HG02642 (cell line): ENCODE results near the gene DOCK6.

Experiments
- ATAC-seq: cut with Tn5 transposase; IDR thresholded peaks from one replicate; pipeline ENCODE4 v1.9.1; 2021; ENCODE audit warnings: mild to moderate bottlenecking; ENCODE audit not compliant: unreplicated experiment, poor library complexity

Gene DOCK6

DNA sequence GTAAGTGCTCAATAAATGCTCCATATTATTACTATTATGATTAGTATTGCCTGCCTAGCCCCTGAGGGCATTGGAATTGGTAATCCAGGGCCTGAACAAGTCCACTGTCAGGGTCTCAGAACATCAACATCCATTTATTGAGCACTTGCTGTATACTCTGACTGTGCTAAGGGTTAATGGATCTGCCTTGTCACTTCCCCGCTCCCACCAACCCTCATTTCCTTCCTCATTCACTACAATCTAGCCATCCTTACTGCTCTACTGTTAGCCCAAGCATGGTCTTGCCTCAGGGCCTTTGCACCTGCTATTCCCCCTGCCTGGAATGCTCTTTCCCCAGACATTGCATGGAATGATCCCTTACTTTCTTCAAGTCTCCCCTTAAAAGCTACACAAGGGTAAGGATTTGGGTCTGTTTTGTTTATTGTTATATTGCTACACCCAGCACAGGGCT is 35.6 kb downstream of the DOCK6 start:
- no peak for ATAC-seq

GRCh38 chr19:11225815-11226214 is 36.5 kb downstream of the DOCK6 start:
- ATAC-seq = no peak

GRCh38 chr19:11225172-11225571 is 37.2 kb downstream of the DOCK6 start:
- no peak for ATAC-seq

GRCh38 chr19:11224429-11224828 is 37.9 kb downstream of the DOCK6 start:
- ATAC-seq = no peak

GRCh38 chr19:11223200-11223599 is 39.1 kb downstream of the DOCK6 start:
- no peak for ATAC-seq

- no peak for ATAC-seq
Observed at GRCh38 chr19:11221082-11221598, 41.2 kb downstream of the DOCK6 start.

- no peak for ATAC-seq
Observed at GRCh38 chr19:11214387-11214786, 47.9 kb downstream of the DOCK6 start.

DNA sequence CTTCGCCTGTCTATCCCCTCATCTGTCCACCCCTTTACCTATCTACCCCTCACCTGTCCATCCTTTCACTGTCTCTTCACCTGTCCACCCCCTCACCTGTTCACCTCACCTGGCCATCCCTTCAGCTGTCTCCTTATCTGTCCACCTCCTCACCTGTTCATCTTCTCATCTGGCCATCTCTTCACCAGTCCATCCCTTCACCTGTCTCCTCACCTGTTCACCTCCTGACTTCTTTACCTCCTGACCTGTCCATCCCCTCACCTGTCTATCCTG is 51.7 kb downstream of the DOCK6 start:
- no peak for ATAC-seq

- no peak for ATAC-seq
Observed at GRCh38 chr19:11209839-11210655, 52.3 kb downstream of the DOCK6 start.

- ATAC-seq = no peak
Observed at GRCh38 chr19:11208561-11209471, 53.5 kb downstream of the DOCK6 start.

- no peak for ATAC-seq
Observed at GRCh38 chr19:11205939-11206570, 56.3 kb downstream of the DOCK6 start.

DNA sequence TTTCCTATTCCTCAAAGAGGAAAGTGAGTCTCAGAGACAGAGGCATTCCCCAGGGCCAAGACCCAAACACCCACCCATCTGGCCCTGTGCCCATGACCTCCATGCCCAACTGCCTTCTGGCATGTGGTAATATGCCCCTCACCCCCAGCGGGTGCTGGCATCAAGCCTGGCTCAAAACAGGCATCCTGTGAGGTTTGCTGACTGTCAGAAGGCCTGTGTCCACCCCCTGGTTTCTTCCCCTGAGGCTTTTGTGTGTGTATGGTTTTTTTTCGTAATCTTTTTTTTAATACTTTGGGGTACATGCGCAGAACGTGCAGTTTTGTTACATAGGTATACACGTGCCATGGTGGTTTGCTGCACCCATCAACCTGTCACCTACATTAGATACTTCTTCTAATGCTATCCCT is 57.4 kb downstream of the DOCK6 start:
- no peak for ATAC-seq

DNA sequence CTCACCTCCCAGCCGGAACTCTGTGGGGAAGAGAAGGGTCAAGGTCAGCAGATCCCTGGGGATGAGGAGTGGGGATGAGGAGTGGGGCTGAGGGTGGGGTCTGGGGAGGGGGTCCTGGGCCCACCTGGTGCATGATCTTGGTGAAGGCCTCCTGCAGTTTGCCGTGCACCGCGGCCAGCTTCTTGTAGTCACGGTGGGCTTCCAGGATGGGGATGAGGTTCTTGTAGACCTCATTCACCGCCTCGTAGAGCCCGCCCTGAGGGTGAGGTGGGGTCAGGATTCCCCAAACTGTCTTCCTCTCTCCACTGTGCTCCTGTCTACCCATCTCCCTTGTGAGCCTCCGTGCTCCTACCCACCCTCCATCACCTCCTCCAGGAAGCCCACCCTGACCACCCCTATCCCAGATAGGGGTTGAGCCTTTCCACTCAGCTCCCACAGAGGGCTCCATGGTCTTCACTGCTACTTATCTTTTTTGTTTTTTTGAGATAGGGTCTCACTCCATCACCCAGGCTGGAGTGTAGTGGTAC is 58.2 kb downstream of the DOCK6 start:
- no peak for ATAC-seq

DNA sequence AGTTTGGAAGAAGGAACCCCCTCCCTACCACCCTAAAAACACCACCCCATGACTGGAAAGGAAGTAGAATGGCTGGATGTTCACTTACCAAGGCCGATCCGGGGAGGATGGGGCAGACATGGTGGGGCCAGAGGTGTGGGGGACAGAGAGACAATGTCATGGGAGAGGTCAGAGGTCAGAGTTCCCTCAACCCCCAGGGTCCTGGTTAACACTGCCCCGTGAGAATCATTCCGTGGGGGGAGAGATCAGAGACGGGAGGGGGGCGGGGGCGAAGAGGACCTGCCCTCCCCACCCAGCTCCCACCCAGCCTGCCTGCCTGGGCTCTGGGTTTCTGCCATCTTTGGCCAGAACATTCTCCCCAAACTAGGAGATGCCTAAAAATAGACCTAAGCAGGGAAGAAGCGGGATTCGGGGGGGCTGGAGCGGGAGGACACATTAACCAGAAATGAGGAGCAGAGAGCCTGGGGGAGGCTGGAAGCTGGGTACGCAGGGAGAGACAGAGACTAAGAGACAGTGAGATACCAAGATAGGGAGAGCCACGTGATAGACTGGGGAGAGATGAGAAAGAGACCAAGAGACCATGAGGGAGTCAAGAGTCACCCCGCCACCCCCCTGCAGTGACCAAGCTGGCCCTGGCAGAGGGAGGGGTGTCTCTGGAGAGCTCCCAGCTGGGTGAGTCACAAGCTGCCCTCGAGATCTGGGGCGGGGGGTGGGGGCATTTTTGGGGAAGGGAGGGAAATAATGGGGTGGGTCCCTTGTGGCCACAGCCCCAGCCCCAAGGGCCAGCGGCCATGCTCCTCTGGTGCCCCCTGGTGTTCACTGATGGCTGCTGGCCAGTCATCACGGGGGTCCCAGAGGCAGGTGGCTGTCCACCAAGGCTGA is 58.9 kb downstream of the DOCK6 start:
- ATAC-seq = no peak

- no peak for ATAC-seq
Observed at GRCh38 chr19:11202488-11203193, 59.7 kb downstream of the DOCK6 start.

DNA sequence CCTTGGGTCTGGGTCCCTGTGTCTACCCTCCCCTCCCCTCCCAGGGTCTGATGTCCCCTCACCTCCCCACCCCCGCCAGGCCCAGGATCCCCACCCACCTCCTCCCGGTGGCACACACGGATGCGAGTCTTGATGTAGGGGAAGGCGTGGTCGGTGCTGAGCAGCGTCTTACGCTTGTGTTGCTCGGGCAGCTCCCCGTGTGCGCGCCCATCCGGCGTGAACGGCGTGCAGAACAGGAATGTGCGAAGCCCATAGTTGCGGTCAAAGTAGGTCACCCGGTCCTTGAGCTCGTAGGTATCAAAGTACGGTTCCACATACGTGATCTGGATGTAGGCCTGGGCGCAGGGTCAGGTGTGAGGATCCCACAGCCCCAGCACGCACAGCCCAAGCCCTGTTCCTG is 60.5 kb downstream of the DOCK6 start:
- ATAC-seq = no peak

- no peak for ATAC-seq
Observed at GRCh38 chr19:11200931-11201330, 61.4 kb downstream of the DOCK6 start.

GRCh38 chr19:11200015-11200574 is 62.2 kb downstream of the DOCK6 start:
- ATAC-seq = no peak

GRCh38 chr19:11199517-11199916 is 62.8 kb downstream of the DOCK6 start:
- no peak for ATAC-seq
